K562 (cell line): ENCODE results near the gene SH3BGRL3. TPM values are rescaled to one million over a fixed set of nuclear protein-coding genes. Genes with fewer than 3 reads are reported as not detected.

Experiments used
- ATAC-seq: fragments of 200-7000 bp; cut with Tn5 transposase; 3 replicates; pipeline ENCODE4 v1.9.1; 2020; ENCODE audit warnings: moderate library complexity
- BruUV-seq: library from RNA; stranded (reverse); fragments of 400-500 nt; replicated peaks from 2 replicates; lab custom pipeline; 2021; lab: Mats Ljungman, UMichigan
- CTCF ChIA-PET: fragments of 300-600 bp; formaldehyde crosslinking; extraction: SDS; loops from one replicate; lab custom pipeline; 2021; ENCODE audit warnings: low intra/inter-chr PET ratio; lab: Yijun Ruan, JAX
- POLR2A ChIA-PET: fragments of 300-600, 350-650 bp; sonication (Branson Sonifier 250); formaldehyde crosslinking; extraction: SDS; loops from one replicate; lab custom pipeline; 2021; ENCODE audit warnings: antibody characterized with exemption, inconsistent platforms; lab: Yijun Ruan, JAX
- DNase-seq, 4 experiments: peaks; one replicate each; pipeline versions ENCODE4 v3.0.0 to v3.0.0-alpha.2; 2011 to 2018; ENCODE audit warnings: low spot score in 3 of 4, mixed read lengths in 3 of 4; ENCODE audit errors: extremely low read depth in 1 of 4
- FAIRE-seq: peaks from 2 replicates; lab custom pipeline; 2011; peaks lifted over from hg19 to GRCh38; lab: Jason Lieb, UNC
- H2AFZ ChIP-seq: 2 replicates; pipeline ENCODE4 v1.6.0; 2011; ENCODE audit warnings: low read depth, low read length, control low read depth, inconsistent platforms
- H3K27ac ChIP-seq: fragments of 200-600 bp; 3 replicates; pipeline ENCODE4 v1.8.0; 2011; ENCODE audit warnings: low read depth, mild to moderate bottlenecking, control low read depth, inconsistent platforms, low read length, moderate library complexity, mixed read lengths; ENCODE audit errors: extremely low read depth
- H3K27me3 ChIP-seq, 2 experiments: fragments of 300-600 bp in 1 of 2; 2 replicates in 1 of 2; 3 replicates in 1 of 2; pipeline versions ENCODE4 v1.6.0 to v1.8.0; 2011; ENCODE audit warnings: inconsistent platforms in 2 of 2, low read length in 2 of 2, mild to moderate bottlenecking in 1 of 2, mixed read lengths in 1 of 2, moderate library complexity in 1 of 2; ENCODE audit not compliant: control insufficient read depth in 2 of 2, insufficient read depth in 2 of 2
- H3K36me3 ChIP-seq: fragments of 300-600 bp; 3 replicates; pipeline ENCODE4 v1.8.0; 2011; ENCODE audit warnings: mild to moderate bottlenecking, low read length, inconsistent platforms; ENCODE audit not compliant: control insufficient read depth, insufficient read depth
- H3K4me1 ChIP-seq, 2 experiments: fragments of 200-600 bp in 1 of 2; replicated peaks in 1 of 2; 2 replicates in 1 of 2; 3 replicates in 1 of 2; pipeline versions ENCODE4 v1.5.1 to v1.8.0; 2011; ENCODE audit warnings: inconsistent platforms in 2 of 2, low read length in 2 of 2, mild to moderate bottlenecking in 1 of 2, mixed read lengths in 1 of 2, moderate library complexity in 1 of 2; ENCODE audit not compliant: control insufficient read depth in 2 of 2, insufficient read depth in 2 of 2
- H3K4me2 ChIP-seq: 2 replicates; pipeline ENCODE4 v1.6.1; 2011; ENCODE audit warnings: low read length, control low read depth, inconsistent platforms, mixed read lengths; ENCODE audit not compliant: insufficient read depth
- H3K4me3 ChIP-seq: fragments of 200-600 bp; sonication (generic), shearing (Covaris generic); 2 replicates; pipeline ENCODE4 v1.5.1; 2016; ENCODE audit warnings: control low read depth, inconsistent platforms
- H3K79me2 ChIP-seq: fragments of 200-600 bp; 3 replicates; pipeline ENCODE4 v1.8.0; 2011; ENCODE audit warnings: low read length, inconsistent platforms; ENCODE audit not compliant: control insufficient read depth, insufficient read depth
- H3K9ac ChIP-seq, 2 experiments: 2 replicates each; pipeline versions ENCODE4 v1.6.0 to v1.6.1; 2011; ENCODE audit warnings: low read depth in 2 of 2, low read length in 2 of 2, control low read depth in 1 of 2, inconsistent platforms in 1 of 2, mild to moderate bottlenecking in 1 of 2, mixed read lengths in 1 of 2; ENCODE audit not compliant: insufficient read depth in 1 of 2
- H3K9me1 ChIP-seq: one replicate; pipeline ENCODE4 v1.6.0; 2011; ENCODE audit warnings: inconsistent platforms, mild to moderate bottlenecking, low read length, moderate library complexity; ENCODE audit not compliant: control insufficient read depth, insufficient read depth
- H3K9me3 ChIP-seq: replicated peaks from 2 replicates; pipeline ENCODE4 v1.5.1; 2011; ENCODE audit warnings: low read depth, low read length, inconsistent platforms; ENCODE audit not compliant: control insufficient read depth, insufficient read depth
- H4K20me1 ChIP-seq: replicated peaks from 2 replicates; pipeline ENCODE4 v1.6.1; 2011; ENCODE audit warnings: low read length, inconsistent platforms, mixed read lengths; ENCODE audit not compliant: control insufficient read depth, insufficient read depth
- CEBPB ChIP-seq: fragments of 450-650 bp; IDR thresholded peaks from 2 replicates; pipeline ENCODE4 v1.6.1; 2016; ENCODE audit warnings: missing genetic modification characterization, missing compliant biosample characterization
- HMG20A ChIP-seq: fragments of 450-650 bp; formaldehyde crosslinking; conservative IDR thresholded peaks from 2 replicates; pipeline ENCODE4 v1.4.0; 2020; ENCODE audit warnings: mild to moderate bottlenecking, mixed read lengths
- KAT7 ChIP-seq: sonication (generic); formaldehyde crosslinking; IDR thresholded peaks from 2 replicates; pipeline ENCODE4 v1.8.0; 2022; ENCODE audit warnings: missing genetic modification reagents, mild to moderate bottlenecking, borderline replicate concordance
- NCOR1 ChIP-seq: fragments of 450-650 bp; IDR thresholded peaks from 2 replicates; pipeline ENCODE4 v1.6.1; 2016; ENCODE audit warnings: mild to moderate bottlenecking, moderate library complexity
- NR2C2 ChIP-seq, 2 experiments: fragments of 200-800 bp in 1 of 2; sonication (Bioruptor generic) in 1 of 2; sonication (generic) in 1 of 2; formaldehyde crosslinking in 1 of 2; IDR thresholded peaks; 2 replicates each; pipeline versions ENCODE4 v1.6.1 to v1.8.0; 2016 to 2022; ENCODE audit warnings: mild to moderate bottlenecking in 1 of 2, missing compliant biosample characterization in 1 of 2, missing genetic modification characterization in 1 of 2, missing genetic modification reagents in 1 of 2
- OTX1 ChIP-seq: fragments of 450-650 bp; formaldehyde crosslinking; IDR thresholded peaks from 2 replicates; pipeline ENCODE4 v1.4.0; 2022; ENCODE audit warnings: mild to moderate bottlenecking
- SP1 ChIP-seq: sonication (generic); formaldehyde crosslinking; IDR thresholded peaks from 2 replicates; pipeline ENCODE4 v1.8.1; 2022; ENCODE audit warnings: mild to moderate bottlenecking, missing genetic modification reagents
- SPI1 ChIP-seq: IDR thresholded peaks from 2 replicates; pipeline ENCODE4 v1.6.1; 2011; ENCODE audit warnings: low read depth, low read length, control low read depth, borderline replicate concordance
- SREBF2 ChIP-seq: sonication (generic); formaldehyde crosslinking; IDR thresholded peaks from 2 replicates; pipeline ENCODE4 v1.4.0; 2020; ENCODE audit warnings: mild to moderate bottlenecking, missing genetic modification reagents
- SUPT5H ChIP-seq: fragments of 450-650 bp; IDR thresholded peaks from 2 replicates; pipeline ENCODE4 v1.6.1; 2016
- YY1 ChIP-seq, 3 experiments: IDR thresholded peaks; 2 replicates each; pipeline ENCODE4 v1.6.1; 2011; ENCODE audit warnings: low read length in 2 of 3, mild to moderate bottlenecking in 2 of 3, moderate library complexity in 2 of 3, borderline replicate concordance in 1 of 3, control low read depth in 1 of 3, low read depth in 1 of 3; ENCODE audit not compliant: insufficient read depth in 3 of 3, insufficient replicate concordance in 2 of 3, control insufficient read depth in 1 of 3, insufficient read length in 1 of 3; ENCODE audit errors: extremely low read depth in 1 of 3
- ZBTB1 ChIP-seq: sonication (generic); formaldehyde crosslinking; IDR thresholded peaks from 2 replicates; pipeline ENCODE4 v1.8.1; 2023; ENCODE audit warnings: missing genetic modification reagents, low read depth, mild to moderate bottlenecking, borderline replicate concordance
- ZNF174 ChIP-seq: fragments of 250-450 bp; sonication (Bioruptor Pico); IDR thresholded peaks from 2 replicates; pipeline ENCODE4 v1.4.0; 2020; ENCODE audit warnings: mild to moderate bottlenecking
- WGBS: fragments of 100-300 bp; shearing (Covaris generic); methylation state at CpG from one replicate; pipeline ENCODE4 v1.1.6; 2016; ENCODE audit warnings: low coverage, mixed read lengths; ENCODE audit not compliant: insufficient coverage; ENCODE audit errors: missing lambda C conversion rate; 5-methylcytosine and 5-hydroxymethylcytosine counted together
- in situ Hi-C: fragments of 300-500 bp; cut with MboI; formaldehyde crosslinking; loops from 4 replicates; pipeline ENCODE4 v1.15.0; 2018; ENCODE audit warnings: inconsistent platforms, mixed read lengths
- intact Hi-C: fragments of 100-400 bp; cut with micrococcal nuclease; formaldehyde crosslinking; loops from 2 replicates; pipeline ENCODE4 v1.14.2; 2022
- polyA plus RNA-seq, 8 experiments: library from polyadenylated mRNA; depleted of rRNA in 4 of 8; stranded (reverse) in 5 of 8; unstranded in 3 of 8; fragments of >200 nt; fragmentation: Nextera tagmentation in 2 of 8; fragmentation: Illumina TruSeq in 1 of 8; extraction: Ambion mirVana in 2 of 8; extraction: Trizol in 1 of 8; gene quantifications; 2 replicates each; pipeline versions ENCODE4 v1.2.1 to v1.2.3, GENCODE V29; 2011 to 2014; ENCODE audit warnings: inconsistent platforms in 1 of 8, missing spikeins in 1 of 8
- total RNA-seq, 7 experiments: library from RNA; depleted of rRNA in 6 of 7; stranded (reverse); fragments of >200 nt in 6 of 7; fragmentation: Illumina TruSeq in 2 of 7; extraction: Trizol in 2 of 7; gene quantifications; 2 replicates each; pipeline versions ENCODE4 v1.2.1 to v1.2.3, GENCODE V29; 2011 to 2021; ENCODE audit warnings: low replicate concordance in 1 of 7
- TF ChIP-seq, protein P1 (sequence below): fragments of 200-800 bp; sonication (Bioruptor generic); IDR thresholded peaks from 2 replicates; pipeline ENCODE4 v1.6.1; 2017; ENCODE audit warnings: missing genetic modification characterization, missing compliant biosample characterization
- TF ChIP-seq, protein P2 (sequence below): fragments of 450-650 bp; formaldehyde crosslinking; conservative IDR thresholded peaks from 2 replicates; pipeline ENCODE4 v1.4.0; 2022; ENCODE audit warnings: mild to moderate bottlenecking, missing genetic modification characterization

Gene SH3BGRL3
- total and polyA plus RNA-seq, 9 of the 15 experiments (the other 6 are each of a cell fraction or from before 2014, with no cell fraction given) = 30.3 to 140 (median 54.2) TPM

DNA sequence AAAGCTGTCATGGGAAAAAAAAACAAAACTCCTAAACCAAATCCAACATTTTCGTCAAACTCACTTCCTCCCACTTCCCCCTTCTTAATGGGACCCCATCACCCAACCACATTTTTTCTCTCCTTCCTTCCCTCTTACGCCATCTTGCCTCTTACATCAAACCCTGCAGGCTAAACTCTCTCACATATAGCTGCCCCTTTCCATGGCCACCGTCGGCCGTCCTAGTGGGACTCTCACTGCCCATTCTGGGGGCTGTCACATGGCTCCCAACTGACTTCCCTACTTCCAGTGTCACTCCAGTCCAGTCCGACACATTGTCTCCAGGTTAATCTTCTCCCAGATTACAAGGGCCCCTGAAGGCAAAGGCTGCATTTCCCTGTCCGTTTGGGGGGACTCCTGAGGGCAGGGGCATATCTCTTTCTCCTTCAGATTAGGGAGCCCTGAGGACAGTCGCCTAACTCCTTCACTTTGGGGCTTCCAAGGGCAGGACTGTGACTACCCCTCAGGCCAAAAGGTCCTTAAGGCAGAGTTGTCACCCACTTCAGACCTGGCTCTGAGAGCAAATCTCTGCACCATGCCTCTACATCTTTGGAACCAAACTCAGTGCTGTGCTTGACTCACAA lies 25.9 kb downstream of the SH3BGRL3 start:
- 0 out of 2 replicates have a peak, but pooled peaks have one; percentile 18 for TF ChIP-seq SP1 (CRISPR knock-in tag)
- 0 out of 2 replicates have a peak, but pooled peaks have one; percentile 52 for TF ChIP-seq OTX1
- TF ChIP-seq, protein P1, sequence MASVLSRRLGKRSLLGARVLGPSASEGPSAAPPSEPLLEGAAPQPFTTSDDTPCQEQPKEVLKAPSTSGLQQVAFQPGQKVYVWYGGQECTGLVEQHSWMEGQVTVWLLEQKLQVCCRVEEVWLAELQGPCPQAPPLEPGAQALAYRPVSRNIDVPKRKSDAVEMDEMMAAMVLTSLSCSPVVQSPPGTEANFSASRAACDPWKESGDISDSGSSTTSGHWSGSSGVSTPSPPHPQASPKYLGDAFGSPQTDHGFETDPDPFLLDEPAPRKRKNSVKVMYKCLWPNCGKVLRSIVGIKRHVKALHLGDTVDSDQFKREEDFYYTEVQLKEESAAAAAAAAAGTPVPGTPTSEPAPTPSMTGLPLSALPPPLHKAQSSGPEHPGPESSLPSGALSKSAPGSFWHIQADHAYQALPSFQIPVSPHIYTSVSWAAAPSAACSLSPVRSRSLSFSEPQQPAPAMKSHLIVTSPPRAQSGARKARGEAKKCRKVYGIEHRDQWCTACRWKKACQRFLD = peak; percentile 5; the same call in 1 of the 2 replicates
- peak; percentile 75; the same call in 1 of the 2 replicates for TF ChIP-seq KAT7 (CRISPR knock-in tag)
- no peak for TF ChIP-seq SUPT5H
- TF ChIP-seq SPI1 = 0 out of 2 replicates have a peak, but pooled peaks have one; percentile 41
- peak; percentile 54; the same call in 1 of the 2 replicates for TF ChIP-seq NR2C2 (CRISPR knock-in tag; IDR thresholded peaks at IDR 0.05)
- TF ChIP-seq NR2C2 (tag; IDR thresholded peaks at IDR 0.05) = no peak
- TF ChIP-seq ZBTB1 = 0 out of 2 replicates have a peak, but pooled peaks have one; percentile 13
- no peak for TF ChIP-seq HMG20A (CRISPR knock-in tag)
- TF ChIP-seq, protein P2, sequence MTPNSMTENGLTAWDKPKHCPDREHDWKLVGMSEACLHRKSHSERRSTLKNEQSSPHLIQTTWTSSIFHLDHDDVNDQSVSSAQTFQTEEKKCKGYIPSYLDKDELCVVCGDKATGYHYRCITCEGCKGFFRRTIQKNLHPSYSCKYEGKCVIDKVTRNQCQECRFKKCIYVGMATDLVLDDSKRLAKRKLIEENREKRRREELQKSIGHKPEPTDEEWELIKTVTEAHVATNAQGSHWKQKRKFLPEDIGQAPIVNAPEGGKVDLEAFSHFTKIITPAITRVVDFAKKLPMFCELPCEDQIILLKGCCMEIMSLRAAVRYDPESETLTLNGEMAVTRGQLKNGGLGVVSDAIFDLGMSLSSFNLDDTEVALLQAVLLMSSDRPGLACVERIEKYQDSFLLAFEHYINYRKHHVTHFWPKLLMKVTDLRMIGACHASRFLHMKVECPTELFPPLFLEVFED (CRISPR knock-in tag) = 0 out of 2 replicates have a peak, but pooled peaks have one; percentile 60
- TF ChIP-seq SREBF2 (CRISPR knock-in tag) = no peak
- TF ChIP-seq CEBPB (tag) = 0 out of 2 replicates have a peak, but pooled peaks have one; percentile 10
- TF ChIP-seq YY1 (IDR thresholded peaks at IDR 0.05; ENCODE audit: borderline replicate concordance in 1 of 3, control insufficient read depth in 1 of 3, extremely low read depth in 1 of 3, insufficient read depth in 3 of 3, insufficient read length in 1 of 3, insufficient replicate concordance in 2 of 3, low read depth in 1 of 3, low read length in 2 of 3) = peak in 2 of 3 experiments; percentile 37 to 54
- TF ChIP-seq ZNF174 (CRISPR knock-in tag) = no peak
- TF ChIP-seq NCOR1 = no peak
- in situ Hi-C loops (no loop called here), intact Hi-C loops (no loop called here)
- H4K20me1 ChIP-seq = no peaks in the 10 kb centered on the region
- H3K79me2 ChIP-seq = peaks cover 13% of the 10 kb centered on the region; the same call in 2 of the 3 replicates
- H3K4me2 ChIP-seq = peak overlapping the region; percentile 89
- H3K27ac ChIP-seq = peak overlapping the region; percentile 57
- no peak for ATAC-seq
- H3K9me1 ChIP-seq = no peaks in the 10 kb centered on the region
- peak overlapping the region; percentile 77 for H3K4me3 ChIP-seq
- H3K27me3 ChIP-seq = no peaks in the 10 kb centered on the region
- TSS peak; percentile 86 for BruUV-seq
- peaks cover 4% of the 10 kb centered on the region; the same call in 1 of the 3 replicates for H3K36me3 ChIP-seq
- H2AFZ ChIP-seq = peak overlapping the region; percentile 88
- DNase-seq = peak in 1 of 4 experiments; percentile 26
- H3K9me3 ChIP-seq = no peaks in the 10 kb centered on the region
- 16% methylated on average over 8 of the region's 8 CpGs for WGBS
- peak overlapping the region; percentile 72 to 99 for H3K9ac ChIP-seq
- ChIA-PET CTCF (no interaction called here), POLR2A (interaction anchor here (0.6 kb wide), 1 partner anchor 41 kb away, joined by 3 read pairs; no protein-coding TSS in a partner anchor)
- no peak for FAIRE-seq
- peaks cover 28 to 38% of the 10 kb centered on the region in 2 experiments for H3K4me1 ChIP-seq
